ENCODE data around the gene NEK10.
"Not testable (repeated sequence)": the region's sequence is repeated elsewhere in the genome, so short reads cannot be mapped to it uniquely, and the experiment has no call there.

Gene NEK10

GRCh38 chr3:27354161-27354560, 15.0 kb downstream of the NEK10 start:
- no peak for DNase-seq (ENCODE audit: low read depth)

- DNase-seq (ENCODE audit: low read depth), result no peak
Measured at GRCh38 chr3:27353221-27353620, 16.0 kb downstream of the NEK10 start.

- no peak for DNase-seq (ENCODE audit: low read depth)
Measured at GRCh38 chr3:27352047-27352446, 17.1 kb downstream of the NEK10 start.

GRCh38 chr3:27349832-27350231, 19.4 kb downstream of the NEK10 start:
- DNase-seq (ENCODE audit: low read depth), result no peak

- DNase-seq (ENCODE audit: low read depth), result no peak
Measured at GRCh38 chr3:27345959-27346865, 23.0 kb downstream of the NEK10 start.

GRCh38 chr3:27345493-27345892, 23.7 kb downstream of the NEK10 start:
- DNase-seq (ENCODE audit: low read depth), result peak; percentile 11

- DNase-seq (ENCODE audit: low read depth), result no peak
Measured at GRCh38 chr3:27345045-27345444, 24.1 kb downstream of the NEK10 start.

GRCh38 chr3:27344192-27344591, 25.0 kb downstream of the NEK10 start:
- DNase-seq (ENCODE audit: low read depth), result no peak

GRCh38 chr3:27342267-27342666, 26.9 kb downstream of the NEK10 start:
- no peak for DNase-seq (ENCODE audit: low read depth)

- DNase-seq (ENCODE audit: low read depth), result no peak
Measured at GRCh38 chr3:27340534-27340933, 28.6 kb downstream of the NEK10 start.

- no peak for DNase-seq (ENCODE audit: low read depth)
Measured at GRCh38 chr3:27335571-27335970, 33.6 kb downstream of the NEK10 start.

GRCh38 chr3:27333843-27334242, 35.3 kb downstream of the NEK10 start:
- DNase-seq (ENCODE audit: low read depth), result no peak

GRCh38 chr3:27328982-27329762, 40.0 kb downstream of the NEK10 start:
- DNase-seq (ENCODE audit: low read depth), result not testable (repeated sequence)

GRCh38 chr3:27326629-27327545, 42.3 kb downstream of the NEK10 start:
- DNase-seq (ENCODE audit: low read depth), result no peak

GRCh38 chr3:27326202-27326601, 43.0 kb downstream of the NEK10 start:
- DNase-seq (ENCODE audit: low read depth), result no peak

GRCh38 chr3:27325419-27325818, 43.8 kb downstream of the NEK10 start:
- no peak for DNase-seq (ENCODE audit: low read depth)

- no peak for DNase-seq (ENCODE audit: low read depth)
Measured at GRCh38 chr3:27324686-27325085, 44.5 kb downstream of the NEK10 start.

GRCh38 chr3:27323087-27323570, 46.1 kb downstream of the NEK10 start:
- DNase-seq (ENCODE audit: low read depth), result no peak

- DNase-seq (ENCODE audit: low read depth), result no peak
Measured at GRCh38 chr3:27322634-27323033, 46.5 kb downstream of the NEK10 start.

- no peak for DNase-seq (ENCODE audit: low read depth)
Measured at GRCh38 chr3:27319847-27320526, 49.2 kb downstream of the NEK10 start.

- DNase-seq (ENCODE audit: low read depth), result no peak
Measured at GRCh38 chr3:27319304-27319703, 49.9 kb downstream of the NEK10 start.

Data from T-helper 22 cell (primary cell).